ENCODE results near the gene MTFR1L.

DNA sequence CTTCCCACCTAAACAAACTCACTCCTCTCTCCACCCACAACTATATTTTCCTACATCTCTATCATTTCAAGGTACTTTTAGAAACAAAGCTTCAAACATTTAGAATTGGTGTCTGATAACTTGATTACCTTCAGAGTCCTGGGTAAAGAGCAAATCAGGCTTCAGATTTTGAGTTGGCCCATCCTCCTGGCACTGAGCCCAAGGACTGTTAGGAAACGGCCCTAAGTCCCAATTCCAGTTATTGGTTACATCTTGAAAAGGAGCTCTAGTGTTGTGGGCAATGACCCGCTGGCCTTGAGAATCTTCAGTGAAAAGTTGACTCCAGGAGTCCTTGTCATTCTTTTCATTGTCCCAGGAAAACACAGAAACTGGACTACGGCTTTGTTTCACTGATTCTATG is 15.1 kb downstream of the MTFR1L start:
- TF ChIP-seq, protein P1, sequence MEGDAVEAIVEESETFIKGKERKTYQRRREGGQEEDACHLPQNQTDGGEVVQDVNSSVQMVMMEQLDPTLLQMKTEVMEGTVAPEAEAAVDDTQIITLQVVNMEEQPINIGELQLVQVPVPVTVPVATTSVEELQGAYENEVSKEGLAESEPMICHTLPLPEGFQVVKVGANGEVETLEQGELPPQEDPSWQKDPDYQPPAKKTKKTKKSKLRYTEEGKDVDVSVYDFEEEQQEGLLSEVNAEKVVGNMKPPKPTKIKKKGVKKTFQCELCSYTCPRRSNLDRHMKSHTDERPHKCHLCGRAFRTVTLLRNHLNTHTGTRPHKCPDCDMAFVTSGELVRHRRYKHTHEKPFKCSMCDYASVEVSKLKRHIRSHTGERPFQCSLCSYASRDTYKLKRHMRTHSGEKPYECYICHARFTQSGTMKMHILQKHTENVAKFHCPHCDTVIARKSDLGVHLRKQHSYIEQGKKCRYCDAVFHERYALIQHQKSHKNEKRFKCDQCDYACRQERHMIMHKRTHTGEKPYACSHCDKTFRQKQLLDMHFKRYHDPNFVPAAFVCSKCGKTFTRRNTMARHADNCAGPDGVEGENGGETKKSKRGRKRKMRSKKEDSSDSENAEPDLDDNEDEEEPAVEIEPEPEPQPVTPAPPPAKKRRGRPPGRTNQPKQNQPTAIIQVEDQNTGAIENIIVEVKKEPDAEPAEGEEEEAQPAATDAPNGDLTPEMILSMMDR (conservative IDR thresholded peaks at IDR 0.05), result no peak
- no peak for TF ChIP-seq EZH2 (IDR thresholded peaks at IDR 0.05; ENCODE audit: low read depth)
